Gastrocnemius medialis (tissue), 4 donors: ENCODE data around the gene KLHL14.

Experiments used
- POLR2A ChIP-seq, 2 donors: fragments of 450-650 bp; IDR thresholded peaks; one replicate each; pipeline ENCODE4 v1.6.1; 2017; ENCODE audit warnings: antibody characterized with exemption in 2 of 2, mild to moderate bottlenecking in 2 of 2, moderate library complexity in 2 of 2
- TF ChIP-seq, protein P1 (sequence below), 5 experiments: fragments of 450-650 bp in 3 of 5; fragments of 200-600 bp in 2 of 5; sonication (generic) in 2 of 5; IDR thresholded peaks in 4 of 5; conservative IDR thresholded peaks in 1 of 5; 1 replicate in 4 of 5; 2 replicates in 1 of 5; pipeline ENCODE4 v1.5.1; 2016 to 2019; ENCODE audit warnings: antibody characterized with exemption in 5 of 5, mild to moderate bottlenecking in 3 of 5, moderate library complexity in 3 of 5

DNA sequence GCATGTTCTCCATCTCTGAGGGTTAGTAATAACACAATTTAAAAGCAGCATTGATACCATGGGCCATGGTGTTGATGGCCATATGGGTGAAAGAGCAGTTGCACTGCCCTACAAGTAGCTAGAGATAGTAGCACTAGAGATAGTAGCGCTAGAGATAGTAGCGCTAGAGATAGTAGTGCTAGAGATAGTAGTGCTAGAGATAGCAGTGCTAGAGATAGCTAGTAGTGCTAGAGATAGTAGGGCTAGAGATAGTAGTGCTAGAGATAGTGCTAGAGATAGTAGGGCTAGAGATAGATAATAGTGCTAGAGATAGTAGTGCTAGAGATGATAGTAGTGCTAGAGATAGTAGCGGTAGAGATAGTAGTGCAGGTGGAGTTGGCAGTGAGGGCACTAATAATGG lies 39.5 kb upstream of the KLHL14 start:
- TF ChIP-seq, protein P1, sequence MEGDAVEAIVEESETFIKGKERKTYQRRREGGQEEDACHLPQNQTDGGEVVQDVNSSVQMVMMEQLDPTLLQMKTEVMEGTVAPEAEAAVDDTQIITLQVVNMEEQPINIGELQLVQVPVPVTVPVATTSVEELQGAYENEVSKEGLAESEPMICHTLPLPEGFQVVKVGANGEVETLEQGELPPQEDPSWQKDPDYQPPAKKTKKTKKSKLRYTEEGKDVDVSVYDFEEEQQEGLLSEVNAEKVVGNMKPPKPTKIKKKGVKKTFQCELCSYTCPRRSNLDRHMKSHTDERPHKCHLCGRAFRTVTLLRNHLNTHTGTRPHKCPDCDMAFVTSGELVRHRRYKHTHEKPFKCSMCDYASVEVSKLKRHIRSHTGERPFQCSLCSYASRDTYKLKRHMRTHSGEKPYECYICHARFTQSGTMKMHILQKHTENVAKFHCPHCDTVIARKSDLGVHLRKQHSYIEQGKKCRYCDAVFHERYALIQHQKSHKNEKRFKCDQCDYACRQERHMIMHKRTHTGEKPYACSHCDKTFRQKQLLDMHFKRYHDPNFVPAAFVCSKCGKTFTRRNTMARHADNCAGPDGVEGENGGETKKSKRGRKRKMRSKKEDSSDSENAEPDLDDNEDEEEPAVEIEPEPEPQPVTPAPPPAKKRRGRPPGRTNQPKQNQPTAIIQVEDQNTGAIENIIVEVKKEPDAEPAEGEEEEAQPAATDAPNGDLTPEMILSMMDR (IDR thresholded peaks at IDR 0.05 in 4 of 5, conservative IDR thresholded peaks at IDR 0.05 in 1 of 5): no peak
- no peak for TF ChIP-seq POLR2A (IDR thresholded peaks at IDR 0.05)
